GM19452 (cell line): ENCODE data around the gene PTTG1IP2.
A peak's percentile ranks its signal among the peaks of the same experiment; 100 is the strongest.
"Not testable (repeated sequence)": the region's sequence is repeated elsewhere in the genome, so short reads cannot be mapped to it uniquely, and the experiment has no call there.

Experiments
- ATAC-seq: cut with Tn5 transposase; IDR thresholded peaks from one replicate; pipeline ENCODE4 v1.9.1; 2021; ENCODE audit not compliant: unreplicated experiment

The PTTG1IP2 gene

GRCh38 chr7:90469554-90469953, at the start of gene PTTG1IP2:
Gene PTTG1IP2 (plus strand): TSS chr7:90469639. CDS start chr7:90469787, 148 bp downstream.
- no peak for ATAC-seq

- no peak for ATAC-seq
These were observed 47.8 kb upstream of the PTTG1IP2 start for GRCh38 chr7:90421651-90422050.

GRCh38 chr7:90424720-90425119, 44.7 kb upstream of the PTTG1IP2 start:
- ATAC-seq, result peak; percentile 88

- no peak for ATAC-seq
These were observed 44.1 kb upstream of the PTTG1IP2 start for GRCh38 chr7:90425376-90425775.

- ATAC-seq, result no peak
These were observed 38.6 kb upstream of the PTTG1IP2 start for GRCh38 chr7:90430614-90431460.

GRCh38 chr7:90432752-90433151, 36.7 kb upstream of the PTTG1IP2 start:
- ATAC-seq, result no peak

- ATAC-seq, result no peak
These were observed 36.2 kb upstream of the PTTG1IP2 start for GRCh38 chr7:90433221-90433620.

GRCh38 chr7:90445633-90446032, 23.8 kb upstream of the PTTG1IP2 start:
- no peak for ATAC-seq

- no peak for ATAC-seq
These were observed 23.1 kb upstream of the PTTG1IP2 start for GRCh38 chr7:90446137-90446899.

- no peak for ATAC-seq
These were observed 16.1 kb upstream of the PTTG1IP2 start for GRCh38 chr7:90453259-90453891.

- no peak for ATAC-seq
These were observed 15.5 kb upstream of the PTTG1IP2 start for GRCh38 chr7:90453931-90454330.

GRCh38 chr7:90455163-90456030, 14.0 kb upstream of the PTTG1IP2 start:
- ATAC-seq, result peak; percentile 86

- no peak for ATAC-seq
These were observed 11.3 kb upstream of the PTTG1IP2 start for GRCh38 chr7:90458104-90458503.

GRCh38 chr7:90459888-90460287, 9.6 kb upstream of the PTTG1IP2 start:
- ATAC-seq, result no peak

- ATAC-seq, result no peak
These were observed 8.2 kb upstream of the PTTG1IP2 start for GRCh38 chr7:90461219-90461618.

GRCh38 chr7:90463151-90463628, 6.2 kb upstream of the PTTG1IP2 start:
- not testable (repeated sequence) for ATAC-seq

GRCh38 chr7:90465816-90466215, 3.6 kb upstream of the PTTG1IP2 start:
- ATAC-seq, result no peak

- ATAC-seq, result no peak
These were observed 3.5 kb downstream of the PTTG1IP2 start for GRCh38 chr7:90472805-90473540.

GRCh38 chr7:90473814-90474213, 4.4 kb downstream of the PTTG1IP2 start:
- ATAC-seq, result no peak
